Activated CD4-positive, CD25-positive, alpha-beta regulatory T cell (primary cell): ENCODE measurements around the gene LRRC8D.
"Not testable (repeated sequence)": the region's sequence is repeated elsewhere in the genome, so short reads cannot be mapped to it uniquely, and the experiment has no call there.

ENCODE experiments used
- DNase-seq, 4 experiments: peaks; one replicate each; lab custom pipeline; 2025; lab: John Stamatoyannopoulos, UW

Gene LRRC8D

GRCh38 chr1:89962024-89962741, 141.4 kb downstream of the LRRC8D start:
- DNase-seq: no peak

GRCh38 chr1:89962742-89963075, 141.9 kb downstream of the LRRC8D start:
- no peak for DNase-seq

GRCh38 chr1:89965193-89965768, 144.4 kb downstream of the LRRC8D start:
- DNase-seq: no peak

GRCh38 chr1:89966656-89967055, 145.8 kb downstream of the LRRC8D start:
- DNase-seq: no peak

GRCh38 chr1:89971600-89971999, 150.8 kb downstream of the LRRC8D start:
- DNase-seq: no peak

GRCh38 chr1:89972024-89972423, 151.2 kb downstream of the LRRC8D start:
- no peak for DNase-seq

- no peak for DNase-seq
These were observed 152.8 kb downstream of the LRRC8D start for GRCh38 chr1:89973471-89974127.

- DNase-seq: no peak
These were observed 153.4 kb downstream of the LRRC8D start for GRCh38 chr1:89974256-89974655.

GRCh38 chr1:89974696-89975470, 154.1 kb downstream of the LRRC8D start:
- no peak for DNase-seq

- no peak for DNase-seq
These were observed 154.8 kb downstream of the LRRC8D start for GRCh38 chr1:89975540-89976125.

- DNase-seq: no peak
These were observed 157.9 kb downstream of the LRRC8D start for GRCh38 chr1:89978755-89979154.

- DNase-seq: no peak
These were observed 159.8 kb downstream of the LRRC8D start for GRCh38 chr1:89980605-89981004.

- not testable (repeated sequence) for DNase-seq
These were observed 162.0 kb downstream of the LRRC8D start for GRCh38 chr1:89982846-89983245.

- not testable (repeated sequence) for DNase-seq
These were observed 163.8 kb downstream of the LRRC8D start for GRCh38 chr1:89984564-89985116.

- no peak for DNase-seq
These were observed 165.2 kb downstream of the LRRC8D start for GRCh38 chr1:89986020-89986419.
